GM19452 (cell line): ENCODE results near the gene OIP5.
A peak's percentile ranks its signal among the peaks of the same experiment; 100 is the strongest.
"Not testable (repeated sequence)": the region's sequence is repeated elsewhere in the genome, so short reads cannot be mapped to it uniquely, and the experiment has no call there.

Experiments
- ATAC-seq: cut with Tn5 transposase; IDR thresholded peaks from one replicate; pipeline ENCODE4 v1.9.1; 2021; ENCODE audit not compliant: unreplicated experiment

Gene OIP5

DNA sequence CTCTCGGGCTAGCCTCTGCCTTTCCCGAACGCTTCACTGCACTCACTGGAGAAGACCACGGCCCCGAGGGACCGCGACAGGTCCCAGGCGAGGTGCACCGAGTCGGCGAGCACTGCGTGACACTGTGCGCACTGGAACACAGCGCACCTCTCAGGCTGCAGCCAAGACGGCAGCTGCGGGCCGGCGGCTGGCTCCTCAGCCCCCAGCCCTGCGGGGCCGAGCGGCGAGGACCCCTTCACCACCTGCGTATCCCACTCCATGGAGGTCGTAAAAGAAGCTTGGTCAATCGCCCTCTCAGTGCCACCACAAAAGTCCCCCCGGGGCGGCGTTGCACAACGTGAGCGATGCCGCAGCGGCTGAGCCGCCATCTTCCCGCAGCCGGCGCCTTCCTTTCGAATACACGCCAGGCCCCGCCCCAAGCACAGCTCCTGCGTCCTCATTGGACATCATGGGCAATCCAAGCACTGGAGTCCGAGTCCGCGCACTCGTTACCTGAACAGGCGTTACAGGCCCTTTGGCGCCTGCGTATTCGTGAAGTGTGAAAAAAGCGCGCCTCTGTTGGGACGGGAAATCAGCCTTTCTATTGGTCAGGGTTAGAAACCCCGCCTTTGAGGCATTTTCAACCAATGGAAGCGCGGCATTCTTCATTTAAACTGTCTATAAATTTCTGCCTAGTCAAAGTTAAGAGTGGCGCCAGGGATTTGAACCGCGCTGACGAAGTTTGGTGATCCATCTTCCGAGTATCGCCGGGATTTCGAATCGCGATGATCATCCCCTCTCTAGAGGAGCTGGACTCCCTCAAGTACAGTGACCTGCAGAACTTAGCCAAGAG is at the start of gene OIP5, which contains the start of gene NUSAP1:
Gene OIP5 (minus strand): TSS at position 398 of the 832 bp plus-strand sequence. CDS start 30 bp downstream, at position 368.
Gene NUSAP1 (plus strand): TSS at position 688 of the 832 bp plus-strand sequence. CDS start 77 bp downstream, at position 765.
- peak; percentile 82 for ATAC-seq

DNA sequence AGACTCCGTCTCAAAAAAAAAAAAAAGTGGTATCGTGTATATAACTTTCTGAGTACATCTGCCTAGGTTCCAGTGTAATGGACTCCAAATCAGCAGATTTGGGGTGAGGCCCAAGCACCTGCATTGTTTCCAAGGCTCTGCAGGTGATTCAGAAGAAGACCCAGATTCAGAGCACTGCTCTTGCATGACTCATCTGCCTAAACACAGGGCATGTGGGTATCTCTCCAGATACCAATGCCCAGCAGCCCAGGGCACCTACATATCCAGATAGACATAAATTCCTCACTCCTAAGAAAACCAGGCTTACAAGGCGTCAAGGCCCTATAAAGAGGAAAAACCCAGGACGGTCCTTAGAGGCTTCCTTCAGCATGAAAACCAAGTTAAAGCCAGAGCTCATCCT is 45.6 kb upstream of the OIP5 start:
- ATAC-seq, result no peak

DNA sequence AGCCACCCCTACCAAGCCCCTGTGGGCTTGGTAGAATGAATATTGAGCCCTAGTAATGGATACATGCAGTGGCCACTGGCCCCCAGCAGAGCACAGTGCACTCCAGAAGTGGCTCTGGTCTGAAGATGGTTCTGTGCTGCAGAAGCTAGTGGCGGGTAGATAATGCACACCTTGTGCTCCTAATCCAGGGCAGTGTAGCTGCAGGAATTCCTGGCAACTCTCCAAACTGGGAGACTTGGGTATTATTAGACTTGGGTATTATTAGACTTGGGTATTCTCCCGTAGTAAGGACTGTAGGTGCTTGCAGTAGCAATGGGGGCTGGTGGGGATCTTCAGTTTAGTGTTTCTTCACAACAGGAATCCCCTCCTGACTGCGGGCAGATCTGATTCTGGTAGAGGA is 35.0 kb upstream of the OIP5 start:
- no peak for ATAC-seq

DNA sequence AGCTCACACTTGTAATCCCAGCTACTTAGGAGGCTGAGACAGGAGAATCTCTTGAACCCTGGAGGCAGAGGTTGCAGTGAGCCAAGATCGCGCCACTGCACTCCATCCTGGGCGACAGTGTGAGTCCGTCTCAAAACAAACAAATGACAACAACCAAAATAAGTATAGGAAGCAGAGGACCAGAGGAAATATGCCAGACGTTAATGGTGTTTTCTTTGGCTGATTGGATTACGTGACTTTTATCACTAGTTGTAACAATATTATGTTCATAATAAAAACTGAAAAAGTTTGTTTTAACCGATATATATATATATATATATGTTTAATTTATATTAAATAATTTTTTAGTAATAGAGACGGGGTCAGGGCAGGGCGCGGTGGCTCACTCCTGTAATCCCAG is 22.0 kb upstream of the OIP5 start:
- ATAC-seq, result no peak

DNA sequence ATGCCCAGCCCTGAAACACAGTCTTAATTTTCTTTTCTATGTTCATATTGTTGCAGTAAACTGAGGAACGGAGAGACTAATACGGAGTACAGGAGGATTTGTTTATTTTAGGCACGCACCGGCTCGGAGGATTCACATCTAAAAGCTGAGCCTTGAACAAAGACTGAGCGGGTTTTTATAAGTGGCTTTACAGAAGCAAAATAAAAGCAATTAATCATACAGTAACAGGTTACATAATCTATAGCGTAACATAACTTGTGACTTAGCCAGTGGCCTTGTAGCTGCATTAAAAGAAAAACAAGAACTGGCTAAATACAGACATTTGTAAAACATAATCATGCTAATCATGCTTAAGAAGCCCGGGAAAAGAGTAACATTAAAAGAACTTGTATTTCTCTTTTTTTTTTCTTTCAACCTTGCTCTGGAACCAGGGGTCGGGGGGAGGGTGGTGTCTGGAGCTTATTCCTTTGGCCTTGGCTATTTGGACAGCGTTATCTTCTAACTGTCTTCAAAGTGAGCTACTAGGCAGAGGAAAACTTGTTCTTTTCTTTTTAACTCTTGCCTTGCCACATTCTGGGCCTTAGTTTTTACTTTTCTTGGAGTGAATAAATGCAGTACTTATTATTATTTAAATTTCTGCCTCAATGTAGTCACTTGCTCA is 17.8 kb upstream of the OIP5 start:
- ATAC-seq, result no peak

DNA sequence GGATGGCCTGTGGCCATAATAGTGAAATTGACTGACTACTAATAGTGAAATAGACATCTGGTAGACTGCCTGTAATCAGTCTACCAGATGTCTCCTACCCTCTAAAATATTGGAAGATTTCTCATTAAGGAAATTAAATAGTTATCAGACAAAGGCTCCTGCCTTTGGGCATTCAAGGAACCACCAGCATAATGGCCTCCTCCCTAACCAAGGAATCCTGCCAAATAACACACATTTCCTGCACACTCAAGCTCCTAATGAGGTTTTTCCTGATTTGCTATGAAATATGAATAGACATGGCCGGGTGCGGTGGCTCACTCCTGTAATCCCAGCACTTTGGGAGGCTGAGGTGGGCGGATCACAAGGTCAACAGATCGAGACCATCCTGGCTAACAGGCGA is 14.8 kb upstream of the OIP5 start:
- ATAC-seq, result no peak

DNA sequence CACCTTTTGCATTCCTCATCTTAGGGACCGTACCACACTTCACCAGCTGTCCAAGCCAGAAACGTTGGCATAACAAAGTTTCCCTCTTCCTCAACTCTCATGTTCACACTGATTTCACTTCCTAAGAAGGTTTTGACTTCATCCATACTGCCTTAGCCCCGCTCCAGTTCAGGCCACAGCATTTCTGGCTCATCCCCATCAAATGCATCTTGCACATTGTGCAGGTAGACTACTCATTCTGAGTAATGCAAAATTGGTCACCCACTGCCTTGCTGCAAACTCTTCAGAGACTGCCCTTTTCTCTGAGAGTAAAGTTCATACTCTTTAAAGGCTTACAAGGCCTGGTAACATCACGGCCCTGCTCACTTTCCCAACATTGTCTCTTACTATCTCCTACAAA is 9.1 kb upstream of the OIP5 start:
- no peak for ATAC-seq

DNA sequence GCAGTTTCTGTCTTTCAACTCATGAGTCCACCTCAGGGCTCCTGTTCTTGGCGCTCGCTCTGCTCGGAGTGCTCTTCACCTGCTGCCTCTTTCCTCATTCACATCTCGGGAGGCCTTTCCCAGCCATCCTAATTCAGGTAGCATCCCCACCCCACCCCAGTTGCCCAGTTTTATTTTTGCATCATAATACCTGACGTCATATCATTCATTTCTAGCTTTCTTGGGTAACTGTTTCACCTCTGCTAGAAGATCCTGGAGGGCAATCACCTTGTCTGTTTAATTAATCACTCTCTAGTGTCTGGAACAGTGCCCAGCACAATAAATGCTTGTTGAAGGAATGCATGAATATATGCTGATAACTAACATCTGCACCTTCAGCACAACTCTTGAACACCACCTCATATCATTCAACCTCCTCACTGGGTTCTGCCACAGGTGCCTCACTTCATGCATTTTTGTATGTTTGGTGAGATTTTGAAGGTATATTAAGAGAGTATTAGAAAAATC is 7.9 kb upstream of the OIP5 start:
- no peak for ATAC-seq

DNA sequence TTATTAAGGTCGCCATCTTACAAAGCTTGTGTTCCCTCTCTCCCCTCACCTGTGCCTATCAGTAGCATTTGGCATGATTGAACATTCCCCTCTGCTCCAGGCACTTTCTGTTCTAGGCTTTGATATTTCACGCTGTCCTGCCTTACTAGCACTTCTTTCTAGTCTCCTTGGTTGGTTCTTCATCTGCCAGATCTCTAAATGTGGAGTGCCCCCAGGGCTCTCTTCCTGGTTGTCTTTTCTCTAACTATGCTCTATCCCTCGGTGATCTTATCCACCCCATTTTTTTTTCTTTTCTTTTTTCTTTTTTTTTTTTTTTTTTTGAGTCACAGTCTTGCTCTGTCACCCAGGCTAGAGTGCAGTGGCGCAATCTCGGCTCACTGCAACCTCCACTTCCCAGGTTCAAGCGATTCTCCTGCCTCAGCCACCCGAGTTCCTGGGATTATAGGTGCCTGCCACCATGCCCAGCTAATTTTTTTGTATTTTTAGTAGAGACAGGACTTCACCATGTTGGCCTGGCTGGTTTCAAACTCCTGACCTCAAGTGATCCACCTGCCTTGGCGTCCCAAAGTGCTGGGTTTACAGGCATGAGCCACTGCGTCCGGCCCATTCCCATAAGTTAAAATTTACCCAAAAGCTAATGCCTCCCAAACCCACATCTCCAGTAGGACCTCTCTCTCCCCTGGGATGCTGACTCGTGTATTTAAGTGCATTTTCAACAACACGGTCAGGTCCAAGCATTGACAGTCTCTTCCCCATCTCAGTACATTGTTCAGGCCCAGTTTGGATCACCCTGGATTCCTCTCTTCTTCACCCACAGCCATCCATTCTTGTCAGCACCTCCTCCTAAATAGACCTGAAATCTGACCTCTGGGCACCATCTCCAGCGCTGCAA is 5.5 kb upstream of the OIP5 start:
- no peak for ATAC-seq

DNA sequence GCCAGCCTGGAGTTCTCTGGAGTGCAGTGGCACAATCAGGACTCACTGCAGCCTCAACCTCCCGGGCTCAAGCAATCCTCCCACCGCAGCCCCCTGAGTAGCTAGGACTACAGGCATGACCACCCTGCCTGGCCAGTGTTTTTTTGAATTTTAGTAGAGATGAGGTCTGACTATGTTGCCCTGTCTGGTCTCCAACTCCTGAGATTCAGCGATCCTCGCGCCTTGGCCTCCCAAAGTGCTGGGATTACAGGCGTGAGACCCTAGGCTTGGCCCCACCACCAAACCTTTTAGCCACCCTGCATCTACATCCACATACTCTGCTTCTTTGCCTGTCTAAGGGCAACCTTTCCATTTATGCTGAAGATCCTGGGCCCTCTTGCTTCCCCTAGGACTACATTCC is 4.7 kb upstream of the OIP5 start:
- no peak for ATAC-seq

DNA sequence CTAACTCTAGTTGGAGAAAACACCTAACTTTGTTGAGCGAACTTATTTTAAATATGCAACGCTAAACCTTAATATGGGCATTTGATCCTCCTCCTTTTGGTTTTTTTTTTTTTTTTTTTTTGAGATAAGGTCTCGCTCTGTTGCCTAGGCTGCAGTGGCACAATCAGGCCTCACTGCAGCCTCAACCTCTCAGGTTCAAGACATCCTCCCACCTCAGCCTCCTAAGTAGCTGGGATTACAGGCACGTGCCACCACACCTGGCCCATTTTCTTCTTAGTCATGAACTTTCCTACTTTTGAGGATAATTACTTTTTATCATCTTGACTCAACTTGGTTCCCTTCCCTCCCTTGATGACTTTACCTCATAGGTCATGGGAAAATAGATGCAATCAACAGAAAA is 4.2 kb upstream of the OIP5 start:
- no peak for ATAC-seq

DNA sequence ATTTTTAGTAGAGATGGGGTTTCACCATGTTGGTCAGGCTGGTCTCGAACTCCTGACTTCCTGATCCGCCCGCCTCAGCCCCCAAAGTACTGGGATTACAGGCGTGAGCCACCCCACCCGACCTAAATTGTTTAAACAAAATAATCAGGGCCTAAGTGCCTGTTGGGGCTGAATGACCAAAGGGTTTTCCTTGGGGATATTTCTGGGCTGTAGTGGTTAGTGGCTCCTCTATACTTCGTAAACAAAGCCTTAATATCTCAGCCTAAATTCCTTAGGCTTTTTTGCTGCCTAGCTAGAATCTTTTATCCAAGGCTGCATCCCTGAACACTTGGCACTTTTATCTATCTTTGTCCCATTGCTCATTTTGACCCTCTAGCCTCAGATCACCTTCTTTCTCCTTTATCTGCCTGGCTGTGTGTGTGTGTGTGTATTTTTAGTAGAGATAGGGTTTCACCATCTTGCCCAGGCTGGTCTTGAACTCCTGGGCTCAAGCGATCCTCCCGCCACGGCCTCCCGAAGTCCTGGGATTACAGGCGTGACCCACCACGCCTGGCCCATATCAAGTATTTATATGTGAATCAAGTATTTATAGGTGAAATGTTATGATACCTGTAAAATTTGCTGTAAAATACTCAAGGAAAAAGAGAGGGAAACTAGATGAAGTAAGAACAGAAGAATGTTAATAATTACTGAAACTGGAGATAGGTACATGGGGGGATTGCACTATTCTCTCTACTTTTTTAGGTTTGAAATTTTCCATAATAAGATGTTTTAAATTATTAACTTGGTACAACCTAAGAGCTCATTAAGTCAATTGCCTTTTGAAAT is 2.1 kb upstream of the OIP5 start:
- ATAC-seq, result no peak

DNA sequence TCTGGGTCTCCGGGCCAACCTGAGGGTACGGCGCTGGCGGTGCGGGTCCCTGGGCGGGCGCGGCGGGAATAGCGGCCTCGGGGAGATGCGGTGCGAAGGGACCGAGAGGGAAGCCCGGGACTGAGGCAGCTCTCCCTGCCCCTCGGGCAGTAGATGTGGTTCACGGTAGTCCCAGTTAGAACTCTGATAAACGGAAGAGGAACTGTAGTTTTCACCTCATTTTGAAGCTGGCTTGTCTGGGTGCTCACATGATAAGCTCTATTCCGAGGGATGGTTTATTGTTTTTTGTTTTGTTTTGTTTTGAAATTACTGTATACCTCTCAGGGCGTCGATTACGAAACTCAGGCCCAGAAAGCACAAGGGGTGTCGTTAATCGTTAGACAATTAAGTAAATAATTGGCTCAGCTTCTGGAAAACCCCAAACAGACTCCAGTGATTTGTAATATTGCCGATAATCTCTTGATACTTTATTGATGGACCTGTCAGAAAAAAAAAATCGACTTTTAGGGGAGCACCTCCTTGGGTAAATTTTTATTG is 703 bp upstream of the OIP5 start:
- peak; percentile 25 for ATAC-seq

DNA sequence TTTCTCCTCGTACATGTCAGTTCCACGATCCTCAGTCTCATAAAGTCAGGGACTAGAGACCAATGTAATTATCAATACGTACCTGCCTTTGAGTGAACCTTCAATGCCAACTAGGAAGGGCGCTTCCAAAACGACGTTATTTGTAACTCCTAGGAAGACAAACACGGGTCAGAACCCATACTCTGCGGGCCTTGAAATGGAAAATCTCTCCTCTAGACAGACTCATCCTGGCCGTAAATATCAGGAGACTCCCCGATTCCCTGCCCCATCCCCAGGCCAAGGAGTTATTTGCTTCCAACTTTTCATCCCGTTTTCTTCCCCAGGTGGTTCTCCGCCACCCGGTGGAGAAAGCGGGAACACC is 578 bp downstream of the OIP5 start:
- ATAC-seq, result no peak

DNA sequence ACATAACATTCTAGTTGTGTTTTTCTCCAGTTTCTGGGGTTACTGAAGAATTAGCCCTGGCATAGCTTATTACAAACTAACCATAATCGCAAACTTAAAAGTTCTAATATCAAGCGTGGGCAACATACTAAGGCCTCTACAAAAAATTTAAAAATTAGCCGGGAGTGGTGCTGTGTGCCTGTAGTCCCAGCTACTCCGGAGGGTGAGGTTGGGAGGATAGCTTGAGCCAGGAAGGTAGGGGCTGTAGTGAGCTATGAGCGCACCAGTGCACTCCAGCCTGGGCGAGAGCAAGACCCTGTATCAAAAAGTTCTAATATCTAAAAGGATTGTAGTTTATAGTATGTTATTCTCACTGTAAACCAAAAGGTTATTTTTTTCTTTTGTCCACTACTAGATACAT is 1.1 kb downstream of the OIP5 start:
- no peak for ATAC-seq

DNA sequence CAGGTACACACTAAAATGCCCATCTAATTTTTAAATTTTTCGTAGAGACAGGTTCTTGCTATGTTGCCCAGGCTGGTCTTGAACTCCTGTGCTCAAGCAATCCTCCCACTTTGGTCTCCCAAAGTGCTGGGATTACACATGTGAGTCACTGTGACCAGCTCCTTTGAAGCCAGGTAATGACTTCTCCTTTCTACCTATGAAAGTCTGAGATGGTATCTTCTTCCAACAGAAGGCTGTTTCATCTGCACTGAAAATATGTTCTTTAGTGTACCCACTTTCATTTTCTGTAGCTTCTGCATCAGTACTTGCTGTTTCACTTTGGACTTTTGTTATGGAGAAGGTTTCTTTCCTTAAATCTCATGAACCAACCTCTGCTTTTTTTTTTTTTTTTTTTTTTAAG is 8.8 kb downstream of the OIP5 start:
- ATAC-seq, result no peak

DNA sequence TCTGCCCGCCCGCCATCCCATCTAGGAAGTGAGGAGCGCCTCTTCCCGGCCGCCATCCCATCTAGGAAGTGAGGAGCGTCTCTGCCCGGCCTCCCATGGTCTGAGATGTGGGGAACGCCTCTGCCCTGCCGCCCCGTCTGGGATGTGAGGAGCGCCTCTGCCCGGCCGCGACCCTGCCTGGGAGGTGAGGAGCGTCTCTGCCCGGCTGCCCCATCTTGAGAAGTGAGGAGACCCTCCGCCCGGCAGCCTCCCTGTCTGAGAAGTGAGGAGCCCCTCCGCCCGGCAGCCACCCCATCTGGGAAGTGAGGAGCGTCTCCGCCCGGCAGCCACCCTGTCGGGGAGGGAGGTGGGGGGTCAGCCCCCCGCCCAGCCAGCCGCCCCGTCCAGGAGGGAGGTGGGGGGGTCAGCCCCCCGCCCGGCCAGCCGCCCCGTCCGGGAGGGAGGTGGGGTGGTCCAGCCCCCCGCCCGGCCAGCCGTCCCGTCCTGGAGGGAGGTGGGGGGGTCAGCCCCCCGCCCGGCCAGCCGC is 11.5 kb downstream of the OIP5 start:
- not testable (repeated sequence) for ATAC-seq

DNA sequence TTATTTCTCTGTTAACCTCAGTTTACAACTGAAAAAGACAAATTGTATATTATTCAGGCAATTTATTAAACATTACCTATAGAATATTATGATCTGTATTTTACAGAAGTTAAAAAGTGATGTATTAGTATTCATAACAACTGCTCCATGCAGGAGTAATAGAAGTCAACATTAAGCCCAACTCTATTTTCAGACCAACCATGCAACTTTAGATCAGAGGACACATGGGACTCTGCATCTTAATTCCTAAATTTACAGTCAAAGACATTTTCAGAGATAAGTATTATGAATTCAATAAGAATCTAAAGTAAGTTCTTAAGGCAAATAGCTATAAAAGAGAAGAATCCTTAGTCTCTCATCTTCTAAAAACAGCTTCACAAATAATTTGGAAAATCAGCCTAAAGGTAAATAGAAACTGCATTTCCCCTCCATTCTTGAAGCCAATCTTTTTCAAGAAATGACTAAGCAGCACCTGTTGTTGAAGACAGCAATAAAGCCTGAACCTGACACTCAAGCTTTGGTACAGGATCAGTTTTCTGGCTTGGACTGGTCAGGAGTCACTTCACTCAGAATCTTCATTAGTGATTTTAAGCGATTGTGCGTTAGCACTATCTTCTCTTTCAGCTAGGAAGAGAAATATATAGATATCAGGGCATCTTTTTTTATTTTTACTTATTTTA is 23.0 kb downstream of the OIP5 start:
- ATAC-seq, result no peak

DNA sequence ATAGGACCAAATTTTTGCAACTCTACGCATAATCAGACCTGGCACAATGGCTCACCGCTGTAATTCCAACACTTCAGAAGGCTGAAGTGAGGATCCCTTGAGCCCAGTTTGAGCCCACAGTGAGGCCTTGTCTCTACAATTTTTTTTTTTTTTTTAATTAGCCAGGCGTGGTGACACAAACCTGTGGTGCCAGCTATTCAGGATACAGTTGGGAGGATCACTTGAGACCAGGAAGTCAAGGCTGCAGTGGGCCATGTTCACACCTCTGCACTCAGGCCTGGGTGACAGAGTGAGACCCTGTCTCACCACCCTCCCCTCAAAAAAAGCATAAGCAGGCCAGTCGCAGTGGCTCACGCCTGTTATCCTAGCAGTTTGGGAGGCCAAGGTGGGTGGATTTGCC is 24.7 kb downstream of the OIP5 start:
- ATAC-seq, result no peak
